Measurements from ENCODE around the gene SMAD2.

- no peak for TF ChIP-seq CTCF (conservative IDR thresholded peaks at IDR 0.05)
- no peak for TF ChIP-seq EZH2 (IDR thresholded peaks at IDR 0.05; ENCODE audit: low read depth)
Observed at GRCh38 chr18:47887227-47887626, 43.2 kb downstream of the SMAD2 start.
